GM18873 (cell line): ENCODE results near the gene PIP4K2B.

Experiments used
- ATAC-seq: cut with Tn5 transposase; IDR thresholded peaks from one replicate; pipeline ENCODE4 v1.9.1; 2021; ENCODE audit warnings: mild to moderate bottlenecking, moderate library complexity, moderate number of reproducible peaks; ENCODE audit not compliant: unreplicated experiment, low FRiP score

Gene PIP4K2B

GRCh38 chr17:38779965-38780752 is 19.2 kb downstream of the PIP4K2B start:
- no peak for ATAC-seq

DNA sequence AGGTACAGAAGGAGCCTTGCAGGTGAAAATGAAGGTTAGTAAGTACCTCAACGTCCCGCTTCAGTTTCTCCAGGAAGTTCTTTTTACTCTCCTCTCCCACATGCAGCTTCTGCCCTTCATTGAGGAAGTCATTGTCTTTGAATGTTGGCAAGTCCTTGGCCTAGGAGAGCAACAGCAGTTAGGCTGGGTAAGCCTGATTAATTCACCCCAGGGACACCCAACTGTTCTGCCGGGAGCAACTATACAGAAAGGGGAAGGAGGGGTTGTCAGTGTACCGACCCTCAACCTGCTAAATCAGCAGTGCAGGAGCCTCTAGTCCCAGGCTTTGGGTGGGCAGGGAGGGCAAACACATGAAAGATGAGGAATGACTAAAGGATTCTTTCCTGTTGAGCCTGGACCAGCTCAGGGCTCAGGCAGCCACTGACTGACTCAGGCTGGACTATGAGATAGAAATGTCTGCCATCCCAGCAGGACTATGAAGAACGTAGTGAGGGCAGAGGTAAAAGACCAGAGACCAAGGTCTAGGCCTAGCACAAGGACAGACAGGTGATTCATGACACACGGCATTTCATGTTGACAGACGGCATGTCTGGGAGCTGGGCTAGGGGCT is 21.6 kb downstream of the PIP4K2B start:
- no peak for ATAC-seq

DNA sequence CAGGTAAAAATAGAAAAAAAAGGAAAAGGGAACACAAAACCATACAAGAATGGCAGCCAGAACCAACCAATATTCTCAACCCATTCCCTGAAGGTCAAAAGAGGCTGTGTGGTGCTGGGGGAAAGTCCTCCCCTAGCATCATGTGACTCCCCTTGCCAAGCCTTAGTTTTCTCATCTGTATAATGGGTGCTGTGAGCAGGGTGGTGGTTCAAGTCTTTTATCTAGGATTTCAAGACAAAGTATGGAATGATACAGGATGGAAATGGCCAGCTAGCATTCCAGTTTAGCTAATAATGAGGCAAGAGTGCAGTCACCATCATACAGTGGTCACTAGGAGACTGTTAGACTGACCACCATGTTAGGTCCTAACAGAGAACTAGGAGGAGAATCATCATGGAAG is 26.1 kb downstream of the PIP4K2B start:
- no peak for ATAC-seq

DNA sequence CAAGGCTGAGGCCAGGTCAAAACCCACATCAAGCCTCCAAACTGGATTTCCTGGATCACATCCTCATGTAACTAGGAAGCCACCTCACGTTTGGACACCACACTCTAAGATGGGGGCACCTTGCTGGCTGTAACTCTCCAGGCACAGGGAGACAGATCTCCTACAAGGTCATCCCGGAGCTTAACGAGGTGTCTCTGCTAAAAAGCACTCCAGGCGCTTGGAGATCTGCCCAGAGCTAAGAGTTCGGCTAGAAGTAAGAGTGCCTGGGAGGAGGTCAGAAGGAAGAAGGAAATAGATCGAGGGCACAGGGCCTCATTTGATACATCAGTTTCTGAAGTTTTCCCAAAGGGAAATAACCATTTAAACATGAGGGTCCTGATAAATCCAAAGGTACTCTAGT is 30.9 kb downstream of the PIP4K2B start:
- ATAC-seq = no peak

GRCh38 chr17:38766341-38766740 is 33.0 kb downstream of the PIP4K2B start:
- ATAC-seq = no peak

GRCh38 chr17:38762231-38762630 is 37.1 kb downstream of the PIP4K2B start:
- no peak for ATAC-seq

DNA sequence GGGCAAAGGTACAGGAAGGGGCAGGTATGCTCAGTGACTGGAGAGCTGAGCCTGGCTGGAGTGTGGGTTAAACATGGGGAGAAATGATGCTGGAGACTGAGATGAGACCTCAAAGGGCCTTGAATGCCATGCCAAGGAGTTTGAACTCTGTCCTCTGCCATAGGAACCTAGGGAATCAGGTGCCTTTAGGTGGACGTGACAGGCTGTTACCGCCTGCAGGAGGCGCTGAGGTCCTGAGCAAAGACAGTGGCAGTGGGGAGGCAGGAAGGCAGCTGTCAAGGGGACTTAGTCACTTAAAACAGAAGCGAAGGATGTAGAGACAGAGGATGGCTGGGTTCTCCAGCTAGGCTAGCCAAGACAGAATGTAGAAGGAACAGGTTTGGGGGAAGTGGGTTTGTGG is 37.7 kb downstream of the PIP4K2B start:
- ATAC-seq = no peak

DNA sequence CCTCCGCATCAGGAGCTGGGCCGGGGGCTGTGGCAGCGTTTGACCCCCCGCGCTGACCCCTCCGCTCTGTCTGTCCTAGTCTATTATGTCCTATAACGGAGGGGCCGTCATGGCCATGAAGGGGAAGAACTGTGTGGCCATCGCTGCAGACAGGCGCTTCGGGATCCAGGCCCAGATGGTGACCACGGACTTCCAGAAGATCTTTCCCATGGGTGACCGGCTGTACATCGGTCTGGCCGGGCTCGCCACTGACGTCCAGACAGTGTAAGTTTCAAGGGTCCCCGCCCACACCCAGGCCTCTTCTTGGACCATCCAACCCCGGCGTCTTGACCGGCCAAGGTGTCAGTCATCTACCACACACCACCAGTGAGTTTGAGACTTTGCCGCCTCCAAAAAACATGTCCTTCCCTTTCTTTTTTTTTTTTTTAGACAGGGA is 46.3 kb downstream of the PIP4K2B start:
- no peak for ATAC-seq

DNA sequence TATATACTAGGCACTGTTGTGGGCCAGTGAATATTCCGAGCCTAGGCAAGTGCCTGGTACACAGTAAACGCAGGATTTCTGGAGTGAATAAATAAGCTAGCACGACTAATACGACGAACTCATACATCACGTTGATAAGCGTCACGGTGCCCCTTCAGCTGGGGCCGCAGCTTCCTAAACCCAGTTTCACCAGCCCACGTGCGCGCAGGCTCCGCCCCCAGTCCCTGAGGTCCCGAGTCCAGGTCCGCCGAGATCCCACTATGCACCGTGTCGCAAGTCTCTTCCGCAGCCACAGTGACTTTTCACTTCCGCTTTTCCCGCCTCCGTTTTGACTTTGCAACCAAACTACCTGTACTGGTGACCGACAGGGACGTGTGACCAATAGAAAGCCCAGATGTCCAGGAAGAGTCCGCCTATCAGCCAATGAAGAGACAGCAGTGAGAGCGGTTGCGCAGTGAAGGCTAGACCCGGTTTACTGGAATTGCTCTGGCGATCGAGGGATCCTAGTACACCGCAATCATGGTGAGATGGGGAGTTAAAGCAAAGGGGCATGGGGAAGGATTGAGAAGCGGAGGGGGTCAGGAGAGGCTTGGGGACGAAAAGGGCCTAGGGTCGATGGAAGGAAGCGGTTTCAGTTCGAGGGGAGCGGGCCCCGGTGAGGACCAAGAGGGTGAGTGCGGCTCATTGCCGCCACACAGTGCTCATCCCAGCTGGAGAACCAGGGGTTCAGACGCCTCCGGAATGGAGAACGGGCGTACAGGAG is 46.9 kb downstream of the PIP4K2B start, which contains the start of gene PSMB3:
PSMB3 (plus strand) TSS at position 434 of the 763 bp plus-strand sequence; CDS start at position 520, 86 bp downstream.
- peak; percentile 82 for ATAC-seq

GRCh38 chr17:38751808-38752307 is 47.5 kb downstream of the PIP4K2B start:
- peak; percentile 4 for ATAC-seq

DNA sequence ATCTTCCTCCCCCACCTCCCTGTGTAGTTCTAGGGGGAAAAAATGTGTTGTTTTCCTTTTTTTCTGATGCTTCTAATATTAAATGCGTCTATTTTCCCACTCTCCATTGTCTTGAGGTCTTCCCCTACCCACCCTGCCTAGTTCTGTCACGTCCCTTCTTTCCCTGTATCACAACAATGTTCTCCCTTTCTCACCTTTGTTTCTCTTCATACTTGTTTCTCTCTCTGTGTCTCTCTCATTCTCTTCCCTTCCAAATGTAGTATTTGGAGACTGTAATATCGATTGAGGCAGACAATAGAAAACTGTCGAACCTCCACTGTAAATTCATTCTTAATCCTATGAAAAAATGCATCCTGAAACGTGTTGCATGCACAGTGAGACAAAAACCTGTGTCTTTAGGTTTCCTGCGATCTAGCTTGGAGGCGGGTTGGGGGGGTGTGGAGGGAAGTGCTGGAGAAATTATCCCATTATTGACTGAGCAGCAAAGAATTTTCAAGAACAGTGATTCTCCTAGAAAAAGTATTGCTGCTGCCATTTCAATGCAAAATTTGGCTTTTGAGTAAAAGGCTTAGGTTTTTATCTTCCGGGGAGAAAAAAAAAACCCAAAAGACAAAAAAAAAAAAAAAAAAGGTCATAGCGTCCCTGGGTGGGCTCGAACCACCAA is 48.1 kb downstream of the PIP4K2B start:
- ATAC-seq = no peak

GRCh38 chr17:38750312-38751121 is 48.8 kb downstream of the PIP4K2B start:
- no peak for ATAC-seq

DNA sequence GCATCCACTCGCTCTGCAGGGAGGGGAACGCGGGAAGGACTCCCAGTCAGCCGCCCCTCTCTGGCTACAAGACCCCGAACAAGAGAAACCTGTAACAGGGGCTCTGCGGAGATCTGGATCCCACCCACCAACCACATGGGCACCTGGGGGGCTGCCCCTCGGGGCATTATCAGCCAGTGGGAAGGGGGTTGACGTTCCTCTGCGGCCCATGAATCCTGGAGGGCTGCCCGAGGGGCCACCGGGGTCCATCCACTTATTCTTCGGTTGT is 49.4 kb downstream of the PIP4K2B start:
- no peak for ATAC-seq

DNA sequence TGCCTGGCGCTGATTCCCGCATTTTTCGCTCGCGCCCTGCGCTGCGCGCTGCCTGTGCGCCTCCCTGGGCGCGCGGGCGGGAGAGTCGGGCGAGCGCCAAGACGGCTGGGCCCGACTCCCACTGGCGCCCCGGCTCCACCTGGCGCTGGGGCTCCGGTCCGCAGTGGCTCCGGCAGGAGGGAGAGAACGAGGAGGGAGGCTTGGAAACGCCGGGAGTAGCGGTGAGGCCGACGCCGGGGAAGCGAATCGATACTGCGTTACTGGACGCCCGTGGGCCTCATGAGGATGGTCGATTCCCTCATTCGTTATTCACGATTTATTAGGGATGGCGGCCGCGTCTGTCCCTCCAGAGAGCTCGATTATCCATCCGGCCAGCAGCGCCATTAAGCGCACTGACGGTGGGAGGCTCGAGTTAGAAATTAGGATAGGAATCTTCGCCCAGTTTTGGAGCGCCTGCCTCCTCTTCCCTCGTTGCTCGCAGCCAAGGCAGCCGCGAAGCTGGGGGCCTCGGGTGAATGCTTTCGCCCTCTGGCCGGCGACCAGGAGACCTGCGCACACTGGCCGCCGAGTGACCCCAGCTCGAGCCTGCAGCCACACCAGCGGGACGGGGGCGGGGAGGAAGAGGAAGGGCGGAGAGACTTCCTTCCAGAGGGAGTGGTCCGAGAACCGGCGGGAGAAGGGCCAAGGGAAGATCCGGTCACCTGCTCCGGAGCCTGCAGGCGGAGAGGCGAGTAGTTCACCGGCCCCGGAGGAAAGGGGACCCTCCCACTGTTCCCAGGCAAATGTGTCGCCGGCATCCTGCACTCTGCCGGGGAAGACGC is 49.9 kb downstream of the PIP4K2B start:
- ATAC-seq = no peak

DNA sequence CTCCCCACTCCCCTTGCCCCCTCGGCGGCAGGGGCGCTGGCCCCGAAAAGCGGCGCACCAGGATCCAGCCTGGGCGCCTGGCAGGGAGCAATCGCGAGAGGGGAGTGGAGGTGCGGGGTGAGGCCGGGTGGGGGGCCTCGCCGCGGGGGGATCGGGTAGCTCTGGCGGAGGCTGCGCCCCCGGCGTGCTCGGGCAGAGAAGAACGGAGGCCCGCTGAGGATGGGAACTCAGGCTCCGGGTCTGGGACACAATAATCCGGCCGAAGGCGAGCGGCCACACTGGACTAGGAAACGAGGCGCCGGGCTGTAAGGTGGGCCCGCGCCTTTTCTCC is 50.5 kb downstream of the PIP4K2B start:
- ATAC-seq = no peak

DNA sequence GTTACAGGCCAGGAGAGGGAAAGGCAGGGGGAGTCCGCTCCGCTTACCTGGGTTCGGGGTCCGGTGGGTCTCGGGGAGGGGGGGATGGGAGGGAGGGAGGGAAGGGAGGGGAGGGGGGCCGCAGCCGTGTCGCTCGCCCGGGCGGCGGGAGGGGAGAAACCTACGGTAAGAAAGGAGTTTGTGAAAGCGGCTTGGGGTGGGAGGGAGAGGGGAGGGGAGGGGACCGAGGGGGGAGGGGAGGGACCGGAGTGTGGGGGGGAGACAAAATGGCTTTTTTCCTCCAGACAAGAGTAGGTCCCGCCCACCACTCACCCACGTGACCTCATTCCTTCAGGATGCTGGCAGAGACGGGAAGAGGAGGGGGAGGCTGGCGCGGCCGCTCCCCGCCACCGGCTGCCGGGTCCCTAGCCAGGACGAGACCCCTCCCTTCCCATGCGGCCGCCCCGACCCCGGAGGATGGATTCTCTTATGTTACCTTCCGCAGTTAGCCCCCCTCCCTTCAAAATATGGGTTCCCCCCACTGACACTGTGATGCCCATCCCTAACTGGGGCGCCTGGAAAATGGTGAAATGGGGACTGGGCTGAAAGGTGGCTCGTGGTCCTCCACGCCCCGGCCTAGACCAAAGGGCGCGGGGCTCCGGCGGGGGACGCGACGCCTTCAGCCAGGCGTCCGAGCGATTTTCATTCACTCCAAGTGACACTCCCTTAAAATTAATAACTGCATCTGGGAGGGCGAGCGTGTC is 51.0 kb downstream of the PIP4K2B start, which contains the start of gene PCGF2:
PCGF2 (minus strand) TSS at position 188 of the 743 bp plus-strand sequence. CDS start 7,934 bp downstream, outside the sequence.
- ATAC-seq = no peak

DNA sequence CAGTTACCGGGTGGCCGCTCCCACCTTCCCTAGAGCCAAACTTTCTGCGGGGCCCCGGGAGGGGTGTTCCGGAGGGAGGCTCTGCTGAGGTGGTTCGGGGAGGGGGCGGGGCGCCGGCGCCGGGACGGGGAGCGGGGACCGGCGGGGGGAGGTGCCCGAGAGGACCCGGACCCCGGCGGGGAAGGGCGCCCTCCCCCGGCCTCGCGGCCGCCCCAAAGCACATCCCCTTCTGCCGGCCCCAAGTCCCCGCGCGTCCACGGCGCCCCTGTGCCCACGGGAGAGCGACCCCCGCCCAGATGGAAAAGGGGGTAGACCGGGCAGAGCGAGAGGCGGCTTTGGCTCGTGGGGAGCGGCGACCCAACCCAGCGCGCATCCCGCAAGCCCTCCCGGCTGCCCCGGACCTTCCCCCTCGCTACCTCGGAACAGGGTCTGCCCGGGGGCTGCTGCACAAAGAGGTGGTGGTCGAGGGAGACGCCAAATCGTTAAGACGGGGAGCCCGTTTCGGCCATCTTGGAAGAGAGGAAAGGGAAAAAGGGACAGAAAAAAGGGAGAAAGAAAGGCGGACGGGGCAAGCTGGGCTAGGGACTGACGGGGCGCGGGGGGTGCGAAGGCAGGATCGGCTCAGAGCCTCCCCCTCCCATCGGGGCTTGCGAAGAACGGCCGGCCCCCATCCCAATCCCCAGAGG is 51.8 kb downstream of the PIP4K2B start:
- ATAC-seq = no peak
